HG03039 (cell line): Measurements from ENCODE around the gene RPS27L.

Experiments used
- ATAC-seq: cut with Tn5 transposase; IDR thresholded peaks from one replicate; pipeline ENCODE4 v1.9.1; 2021; ENCODE audit warnings: mild to moderate bottlenecking, moderate library complexity; ENCODE audit not compliant: unreplicated experiment

Gene RPS27L

GRCh38 chr15:63157118-63157843 is at the start of gene RPS27L:
TSS of gene RPS27L (minus strand) at chr15:63157477. CDS start at chr15:63157405, 72 bp downstream.
- peak; percentile 84 for ATAC-seq

DNA sequence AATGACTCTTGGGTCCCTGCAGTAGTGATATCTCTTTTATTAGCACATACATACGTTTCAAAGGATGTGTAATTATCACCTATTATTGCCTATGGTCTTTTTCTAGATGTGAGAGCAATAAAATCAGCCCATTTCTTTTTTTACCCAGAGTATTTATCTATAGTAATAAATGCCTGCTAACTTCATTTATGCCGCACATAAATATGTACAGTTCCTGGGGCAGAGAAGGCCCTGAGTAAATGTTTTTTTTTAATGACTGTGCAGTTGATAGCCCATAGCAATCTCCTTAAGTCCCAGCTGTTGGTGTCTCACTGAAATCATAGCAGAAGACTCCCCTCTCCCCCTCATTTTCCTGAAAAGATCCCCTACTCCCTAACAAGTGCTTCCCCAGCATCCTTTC is 48.8 kb upstream of the RPS27L start:
- ATAC-seq: no peak

DNA sequence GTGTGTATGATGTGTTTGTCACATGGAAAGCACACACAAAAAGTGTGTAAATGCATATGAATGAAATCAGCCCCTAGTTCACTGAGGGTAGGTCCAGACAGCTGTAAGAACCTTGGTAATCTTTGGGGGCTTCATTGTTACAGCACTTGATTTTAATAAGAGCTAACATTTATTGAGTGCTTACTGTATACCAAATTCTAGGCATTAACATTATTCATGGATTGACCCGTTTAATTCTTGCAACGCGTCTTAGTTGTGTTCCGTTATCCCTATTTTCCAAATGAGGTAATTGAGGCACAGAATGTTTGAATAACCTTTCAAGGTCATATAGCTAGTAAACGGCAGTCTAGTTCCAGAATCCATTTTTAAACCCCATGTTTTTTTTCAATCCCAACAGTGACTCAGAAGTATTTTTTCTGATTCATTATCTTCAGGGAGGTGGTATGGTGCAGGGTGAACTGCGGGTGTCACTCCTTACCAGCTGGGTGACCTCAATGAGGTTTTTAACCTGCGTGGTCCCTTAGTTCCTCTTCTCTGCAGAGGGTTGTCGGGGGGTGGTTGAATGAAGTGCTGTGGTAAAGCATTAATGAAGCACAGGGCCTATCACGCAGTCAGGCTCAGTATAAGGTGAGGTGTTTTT is 46.3 kb upstream of the RPS27L start:
- ATAC-seq: no peak

GRCh38 chr15:63202861-63203260 is 45.6 kb upstream of the RPS27L start:
- ATAC-seq: no peak

DNA sequence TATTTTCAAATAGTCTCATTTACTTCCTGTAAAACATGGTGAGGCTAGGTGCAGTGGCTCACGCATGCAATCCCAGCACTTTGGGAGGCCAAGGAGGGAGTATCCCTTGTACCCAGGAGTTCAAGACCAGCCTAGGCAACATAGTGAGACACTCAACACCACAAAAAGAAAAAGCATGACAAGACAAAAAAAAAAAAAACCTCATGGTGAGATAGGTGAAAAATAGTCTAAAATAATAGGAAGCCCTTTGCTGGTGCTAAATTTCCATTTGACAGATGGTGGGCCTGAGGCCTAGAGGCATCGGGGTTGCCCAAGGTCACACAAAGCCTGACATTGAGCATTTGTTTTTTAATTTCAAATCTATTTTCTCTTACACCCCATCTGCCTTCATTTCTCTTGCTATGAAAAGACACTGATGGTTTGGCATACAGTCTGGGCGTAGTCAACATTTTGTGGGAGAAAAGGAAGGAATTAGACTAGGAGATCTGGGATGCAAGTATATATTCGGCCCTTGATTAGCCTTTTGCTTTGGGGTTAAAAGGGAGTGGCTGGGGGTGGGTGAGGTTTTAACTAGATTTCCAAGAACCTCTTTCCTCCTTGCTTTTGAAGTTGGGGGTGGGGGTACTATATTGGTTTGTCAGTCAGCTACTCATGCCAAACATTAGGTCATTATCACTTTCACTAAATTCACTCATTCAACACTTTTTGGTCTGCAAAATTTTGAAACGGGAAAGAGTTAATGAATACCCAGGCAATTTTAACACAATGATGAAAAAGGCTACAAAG is 43.4 kb upstream of the RPS27L start:
- ATAC-seq: no peak

DNA sequence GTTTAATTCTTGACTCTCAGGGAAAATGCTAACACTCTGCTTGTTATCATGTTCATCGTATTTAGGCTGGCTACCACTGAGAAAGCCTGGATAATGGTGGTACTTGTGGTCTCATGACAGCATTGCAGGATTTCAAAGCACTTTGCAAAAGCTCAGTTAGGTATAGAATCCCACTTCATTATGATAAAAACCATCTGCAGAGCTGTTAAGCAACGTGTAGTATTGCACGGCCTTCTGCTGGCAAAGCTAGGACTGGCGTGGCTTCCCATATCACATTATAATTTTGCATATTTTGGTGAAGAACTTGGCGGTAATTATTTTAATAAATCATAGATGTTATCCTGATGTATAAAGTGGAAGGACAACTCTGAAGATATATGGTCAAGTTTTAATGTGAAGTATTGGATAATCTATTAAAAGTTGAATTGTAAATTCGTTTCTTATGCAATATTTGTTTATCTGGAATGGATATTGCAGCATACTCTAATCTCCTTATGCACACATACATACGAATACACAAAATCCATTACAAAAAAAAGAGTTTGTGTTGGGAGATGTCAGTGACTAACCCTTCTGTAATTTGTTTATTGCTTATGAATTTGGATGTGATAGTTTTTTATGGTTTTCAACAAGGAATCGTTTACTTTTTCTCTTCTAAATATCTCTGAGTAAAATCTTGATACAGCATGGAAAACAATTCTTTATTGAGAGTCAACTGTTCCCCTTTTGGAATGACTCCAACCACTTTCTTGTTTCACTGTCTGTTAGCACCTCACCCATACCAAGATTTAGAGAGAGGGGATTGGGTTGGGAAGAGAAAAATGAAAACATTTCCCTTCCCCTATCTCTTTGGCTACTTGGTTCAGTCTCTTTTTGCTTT is 41.3 kb upstream of the RPS27L start:
- ATAC-seq: no peak

DNA sequence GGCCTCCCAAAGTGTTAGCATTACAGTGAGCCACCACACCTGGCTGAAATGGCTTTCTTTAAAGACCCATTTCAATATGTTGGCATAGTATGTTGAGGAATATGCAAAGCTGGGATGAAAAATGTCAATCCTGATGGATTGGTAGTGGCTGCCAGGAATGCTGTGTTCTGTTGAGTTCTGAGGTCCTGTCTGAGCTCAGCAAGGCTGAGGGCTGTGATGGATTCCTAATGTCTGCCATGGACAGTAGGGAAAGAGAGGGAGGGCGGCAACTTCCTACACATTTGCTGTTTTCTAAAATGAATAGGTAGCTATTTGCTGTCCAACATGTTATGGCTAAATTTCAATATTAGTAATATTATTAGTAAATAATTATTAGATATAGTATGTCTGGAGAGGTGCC is 40.3 kb upstream of the RPS27L start:
- no peak for ATAC-seq

DNA sequence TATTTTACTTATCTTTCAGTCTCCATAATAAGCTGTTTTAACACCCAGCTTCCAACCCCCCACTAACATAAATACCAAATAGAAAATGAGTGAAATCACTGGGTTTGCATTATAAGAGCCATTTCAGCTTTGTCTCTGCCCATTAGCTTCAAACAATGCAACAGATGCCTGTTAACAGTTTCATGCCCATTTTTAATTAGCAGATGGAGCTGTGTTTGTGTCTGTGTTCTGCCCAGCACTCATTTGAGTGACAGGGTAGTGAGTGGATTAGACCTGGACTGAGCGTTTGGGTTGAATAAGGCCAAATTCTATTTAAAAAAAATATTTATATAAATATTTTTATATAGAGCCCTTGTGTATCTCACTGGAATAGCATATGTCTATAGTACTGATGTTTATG is 39.6 kb upstream of the RPS27L start:
- no peak for ATAC-seq

GRCh38 chr15:63195569-63196015 is 38.3 kb upstream of the RPS27L start:
- no peak for ATAC-seq

GRCh38 chr15:63194880-63195568 is 37.7 kb upstream of the RPS27L start:
- ATAC-seq: no peak

- ATAC-seq: no peak
Observed at GRCh38 chr15:63194302-63194701, 37.0 kb upstream of the RPS27L start.

GRCh38 chr15:63192619-63193206 is 35.4 kb upstream of the RPS27L start:
- no peak for ATAC-seq

GRCh38 chr15:63191895-63192618 is 34.8 kb upstream of the RPS27L start:
- ATAC-seq: no peak

DNA sequence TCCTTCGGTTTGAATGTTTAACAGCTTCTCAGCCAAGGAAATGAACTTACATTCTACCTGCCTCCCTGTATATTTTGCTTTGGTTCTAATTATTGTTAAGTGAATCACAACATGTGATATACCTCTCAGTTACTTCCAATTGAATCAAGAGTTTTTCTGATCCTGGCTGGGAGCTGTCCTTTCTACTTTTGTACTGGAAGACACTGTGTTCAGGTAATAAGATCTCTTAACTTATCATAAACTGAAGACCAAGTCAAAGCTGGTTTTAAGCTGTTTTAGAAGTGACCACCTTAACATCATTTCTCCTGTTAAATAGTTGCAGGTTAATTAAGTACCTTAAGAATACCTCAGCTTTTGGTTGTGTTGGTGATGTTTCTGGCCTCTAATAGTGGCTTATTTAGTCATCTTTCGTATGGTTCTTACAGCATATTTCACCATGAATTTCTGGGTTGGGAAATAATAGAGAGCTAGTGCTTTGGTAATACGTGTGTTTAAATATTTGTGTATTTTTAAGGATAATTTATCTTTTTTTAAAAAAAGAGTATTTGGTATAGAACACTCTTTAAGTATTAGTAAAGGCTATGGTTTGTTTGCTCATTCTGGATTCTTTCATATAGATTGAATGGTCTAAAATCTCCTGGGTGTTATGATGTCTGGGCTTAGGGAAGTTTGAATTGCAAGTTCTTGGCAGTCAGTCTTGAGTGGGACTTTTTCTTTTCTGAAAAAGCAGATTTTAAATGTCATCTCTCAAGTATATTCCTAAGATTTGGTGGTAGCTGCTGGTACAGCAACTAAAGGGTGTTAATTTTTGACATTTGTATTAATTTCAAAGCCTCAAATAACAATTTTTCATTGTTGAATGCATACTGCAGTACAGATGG is 33.7 kb upstream of the RPS27L start:
- no peak for ATAC-seq

GRCh38 chr15:63189941-63190768 is 32.9 kb upstream of the RPS27L start:
- no peak for ATAC-seq

GRCh38 chr15:63188926-63189871 is 31.9 kb upstream of the RPS27L start, which contains the start of gene RAB8B:
TSS of gene RAB8B (plus strand) at chr15:63189606. CDS start at chr15:63189625, 19 bp downstream.
- ATAC-seq: peak; percentile 81
